Ishikawa (cell line): Measurements from ENCODE around the gene SLIT3.

Experiments used
- CREB1 ChIP-seq: IDR thresholded peaks from 2 replicates; pipeline ENCODE4 v1.6.1; 2012; ENCODE audit warnings: low read depth
- TAF1 ChIP-seq: IDR thresholded peaks from 2 replicates; pipeline ENCODE4 v1.6.1; 2012; ENCODE audit warnings: low read depth, mild to moderate bottlenecking
- USF1 ChIP-seq: IDR thresholded peaks from 2 replicates; pipeline ENCODE4 v1.6.1; 2012
- YY1 ChIP-seq: IDR thresholded peaks from 2 replicates; pipeline ENCODE4 v1.6.1; 2012; ENCODE audit warnings: low read depth
- TF ChIP-seq, protein P1 (sequence below): IDR thresholded peaks from 2 replicates; pipeline ENCODE4 v1.6.1; 2012

DNA sequence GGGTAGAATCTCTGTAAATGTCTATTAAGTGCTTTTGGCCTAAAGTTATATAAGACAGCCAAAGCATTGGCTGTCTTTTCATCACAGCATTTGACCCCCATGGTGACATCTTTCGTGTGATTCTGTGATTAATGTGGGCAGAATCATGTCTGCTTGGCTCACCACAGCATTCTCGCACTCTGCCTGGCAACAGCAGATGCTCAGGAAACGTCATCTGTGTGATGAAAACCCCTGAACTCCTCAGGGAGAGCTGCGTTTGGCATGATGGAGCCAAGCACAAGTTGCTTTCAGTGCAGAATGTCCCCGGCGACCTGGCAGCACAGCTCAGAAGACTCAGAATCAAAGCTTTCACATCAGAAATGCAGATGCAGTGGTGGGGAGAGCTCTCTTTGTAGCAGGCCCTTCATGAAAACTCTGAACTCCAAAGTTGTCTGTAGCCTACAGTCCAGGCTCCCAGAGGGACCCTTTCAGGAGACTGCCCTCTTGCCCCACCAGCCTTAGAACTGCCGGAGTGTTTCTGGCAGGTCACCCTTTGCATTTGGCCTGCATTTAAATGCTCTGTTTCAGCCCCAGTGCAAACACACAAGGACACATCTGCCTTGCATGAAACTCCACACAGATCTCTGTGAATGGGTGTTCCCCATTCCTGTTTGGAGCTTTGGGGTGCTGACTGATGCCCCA, 566.2 kb downstream of the SLIT3 start:
- no peak for TF ChIP-seq TAF1
- no peak for TF ChIP-seq USF1
- no peak for TF ChIP-seq YY1
- TF ChIP-seq, protein P1, sequence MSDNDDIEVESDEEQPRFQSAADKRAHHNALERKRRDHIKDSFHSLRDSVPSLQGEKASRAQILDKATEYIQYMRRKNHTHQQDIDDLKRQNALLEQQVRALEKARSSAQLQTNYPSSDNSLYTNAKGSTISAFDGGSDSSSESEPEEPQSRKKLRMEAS = no peak
- TF ChIP-seq CREB1 = no peak
